Upper lobe of left lung (tissue), 4 donors: ENCODE data around the gene TUBG2.

Source experiments
- CTCF ChIP-seq, 6 experiments: fragments of 450-650 bp in 4 of 6; fragments of 200-600 bp in 2 of 6; sonication (generic) in 2 of 6; IDR thresholded peaks; one replicate each; pipeline ENCODE4 v1.5.1; 2016 to 2019; ENCODE audit warnings: antibody characterized with exemption in 6 of 6
- EP300 ChIP-seq, 4 donors: sonication (generic); formaldehyde crosslinking; IDR thresholded peaks; one replicate each; pipeline ENCODE4 v1.5.1; 2017; ENCODE audit warnings: antibody characterized with exemption in 4 of 4, control low read depth in 2 of 4

- TF ChIP-seq CTCF (IDR thresholded peaks at IDR 0.05): peak; percentile 88 to 99 (median 98)
- TF ChIP-seq EP300 (IDR thresholded peaks at IDR 0.05): no peak
Measured at GRCh38 chr17:42679492-42680330, 20.6 kb downstream of the TUBG2 start.
